AG20443 (cell line): ENCODE results near the gene CABLES1.
"Not testable (repeated sequence)": the region's sequence is repeated elsewhere in the genome, so short reads cannot be mapped to it uniquely, and the experiment has no call there.

ENCODE experiments used
- DNase-seq: peaks from one replicate; pipeline ENCODE4 v3.0.0; 2012; ENCODE audit warnings: low spot score, mixed read lengths

Gene CABLES1

DNA sequence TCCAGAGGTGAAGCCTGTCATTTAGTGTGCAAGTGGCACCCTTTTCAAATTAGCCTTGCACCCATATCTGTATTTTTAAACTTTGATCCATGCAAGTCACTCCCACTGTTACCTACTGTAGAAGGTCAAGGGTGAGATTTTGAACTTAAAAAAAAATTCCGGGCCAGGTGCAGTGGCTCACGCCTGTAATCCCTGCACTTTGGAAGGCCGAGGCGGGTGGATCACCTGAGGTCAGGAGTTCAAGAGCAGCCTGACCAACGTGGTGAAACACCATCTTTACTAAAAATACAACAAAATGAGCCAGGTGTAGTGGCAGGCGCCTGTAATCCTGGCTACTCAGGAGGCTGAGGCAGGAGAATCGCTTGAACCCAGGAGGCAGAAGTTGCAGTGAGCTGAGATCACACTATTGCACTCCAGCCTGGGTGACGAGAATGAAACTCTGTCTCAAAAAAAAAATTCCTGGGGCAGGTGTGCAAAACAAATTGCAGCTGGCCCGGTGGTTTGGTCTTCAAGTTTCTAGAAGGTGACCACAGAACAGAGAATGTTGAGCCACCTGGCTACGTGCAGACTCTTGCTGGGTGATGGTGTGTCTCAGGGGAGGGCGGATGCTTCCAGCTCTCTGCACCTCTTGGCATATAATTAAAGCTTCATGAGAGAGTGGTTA, 106.7 kb downstream of the CABLES1 start:
- DNase-seq: not testable (repeated sequence)

DNA sequence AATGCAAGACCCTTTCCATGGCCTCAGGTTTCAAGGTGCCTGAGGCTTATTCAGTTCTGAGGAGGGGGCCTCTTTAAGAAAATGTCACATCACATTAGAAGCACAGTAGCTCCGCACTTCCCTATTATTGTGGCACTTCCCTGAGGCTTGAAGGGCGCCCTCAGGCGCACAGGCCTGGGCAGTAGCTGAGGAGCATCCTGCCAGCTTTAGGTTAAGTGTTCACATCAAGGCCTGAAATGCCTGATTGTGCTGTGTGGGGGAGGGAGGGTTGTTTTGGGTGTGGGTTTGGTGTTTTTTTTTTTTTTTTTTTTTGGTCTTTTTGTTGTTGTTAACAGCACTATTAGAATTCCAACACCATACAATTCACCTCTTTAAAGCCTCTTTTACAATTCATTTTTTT, 107.9 kb downstream of the CABLES1 start:
- no peak for DNase-seq

DNA sequence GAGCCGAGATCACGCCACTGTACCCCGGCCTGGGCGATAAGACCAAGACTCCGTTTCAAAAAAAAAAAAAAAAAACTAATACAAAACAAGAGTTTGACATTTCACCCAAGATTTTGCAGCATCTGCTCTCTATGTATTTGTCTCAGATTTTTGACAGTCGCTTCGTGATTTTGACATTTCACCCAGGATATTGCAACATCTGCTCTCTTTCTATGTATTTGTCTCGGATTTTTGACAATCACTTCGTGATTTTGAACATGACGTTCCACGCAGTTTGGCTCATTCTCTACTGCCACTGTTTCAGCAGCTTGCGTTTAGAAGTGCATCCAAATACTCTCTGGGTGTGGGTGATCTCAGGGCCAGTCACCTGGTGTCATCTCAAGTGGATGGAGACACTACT, 108.5 kb downstream of the CABLES1 start:
- DNase-seq: no peak

DNA sequence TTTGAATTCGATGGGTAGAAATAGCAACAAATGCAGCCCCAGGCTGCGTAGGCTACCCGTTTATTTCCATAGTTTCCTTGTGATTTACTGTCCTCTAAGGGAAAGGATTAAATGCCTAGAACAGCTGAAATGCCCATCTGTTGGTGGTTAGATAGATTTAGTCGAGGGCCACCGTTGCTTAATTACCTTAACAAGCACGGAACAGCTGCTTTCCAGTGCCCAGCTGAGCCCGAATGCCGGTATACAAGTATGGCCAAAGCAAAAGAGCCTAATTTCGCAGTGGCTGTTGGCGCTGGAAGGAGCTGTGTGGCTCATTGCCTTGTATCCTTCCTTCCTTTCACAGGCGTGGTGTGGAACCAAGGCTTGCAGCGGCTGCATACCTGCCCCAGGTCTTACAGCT, 109.1 kb downstream of the CABLES1 start:
- no peak for DNase-seq

DNA sequence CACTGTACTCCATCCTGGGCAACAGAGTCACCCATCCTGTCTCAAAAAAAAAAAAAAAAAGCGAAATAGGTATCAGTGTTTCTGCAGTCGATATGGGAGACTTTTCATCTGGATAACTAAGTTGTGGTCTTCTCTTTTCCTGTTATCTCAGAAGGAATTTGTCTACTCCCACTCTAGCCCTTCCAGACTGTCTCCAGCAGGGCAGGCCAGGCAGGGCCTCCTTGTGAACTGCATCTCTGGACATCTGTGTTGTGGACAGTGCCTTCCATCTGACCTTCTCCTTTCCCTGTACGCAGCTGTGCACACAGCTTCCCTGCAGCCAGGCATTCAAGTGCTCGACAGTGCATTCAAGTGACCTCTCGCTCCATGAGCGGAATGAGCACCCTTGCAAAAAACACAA, 110.2 kb downstream of the CABLES1 start:
- no peak for DNase-seq

DNA sequence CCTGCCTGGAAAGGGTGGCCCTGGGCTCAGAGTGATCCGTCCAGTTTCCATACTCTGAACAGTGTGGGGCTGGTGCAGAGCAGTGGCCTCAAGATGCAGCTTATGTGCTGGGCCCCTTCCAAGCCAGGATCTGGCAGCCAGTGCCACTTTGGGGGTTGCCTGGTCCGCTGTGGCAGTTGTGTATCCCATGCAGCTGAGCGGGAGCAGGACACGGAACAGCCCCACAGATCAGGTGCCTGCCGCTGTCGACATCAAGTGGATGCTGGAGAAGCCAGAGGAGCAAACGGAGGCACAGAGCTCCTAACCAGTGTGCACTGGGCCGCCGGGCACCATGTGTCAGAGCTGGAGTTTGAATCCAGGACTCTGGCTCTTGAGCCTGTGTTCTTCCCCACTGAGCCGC, 112.0 kb downstream of the CABLES1 start:
- no peak for DNase-seq

DNA sequence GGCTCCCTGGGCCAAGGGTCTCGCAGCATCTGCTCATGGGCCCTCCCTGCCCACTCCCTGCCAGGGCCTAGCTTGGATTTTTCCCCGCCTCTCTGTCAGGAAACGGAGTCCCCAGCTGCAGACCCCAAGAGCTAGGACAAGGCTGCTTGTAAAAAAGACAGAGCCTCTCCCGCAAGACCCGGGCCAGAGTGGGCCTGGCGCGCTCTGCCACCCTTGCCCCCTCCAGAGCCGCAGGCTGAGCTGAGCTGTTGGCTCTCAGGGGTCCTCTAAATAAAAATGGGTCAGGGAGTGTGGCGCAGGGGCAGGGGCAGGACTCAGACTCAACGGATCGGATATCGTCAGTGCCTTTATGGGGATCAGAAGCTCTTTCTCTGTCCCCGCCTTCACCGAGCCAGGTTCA, 112.6 kb downstream of the CABLES1 start:
- DNase-seq: no peak

DNA sequence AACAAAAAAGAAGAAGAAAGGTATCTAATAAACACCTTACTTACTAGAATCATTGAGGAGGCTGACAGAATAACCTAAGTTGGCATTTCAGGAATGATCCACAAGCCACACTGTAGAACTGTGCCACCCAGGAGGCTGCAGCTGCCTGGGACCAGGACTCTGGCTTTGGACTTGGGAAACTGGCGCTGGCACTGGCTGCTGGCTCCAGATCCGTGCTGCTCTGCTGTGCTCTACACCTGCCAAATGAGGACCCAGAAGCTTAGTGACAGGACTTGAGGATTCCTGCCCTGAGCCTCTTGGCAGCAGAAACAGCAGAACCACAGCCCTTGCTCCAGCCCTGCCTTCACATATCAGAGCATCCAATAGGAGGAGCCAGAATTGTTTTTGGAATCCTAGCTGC, 113.5 kb downstream of the CABLES1 start:
- DNase-seq: no peak

DNA sequence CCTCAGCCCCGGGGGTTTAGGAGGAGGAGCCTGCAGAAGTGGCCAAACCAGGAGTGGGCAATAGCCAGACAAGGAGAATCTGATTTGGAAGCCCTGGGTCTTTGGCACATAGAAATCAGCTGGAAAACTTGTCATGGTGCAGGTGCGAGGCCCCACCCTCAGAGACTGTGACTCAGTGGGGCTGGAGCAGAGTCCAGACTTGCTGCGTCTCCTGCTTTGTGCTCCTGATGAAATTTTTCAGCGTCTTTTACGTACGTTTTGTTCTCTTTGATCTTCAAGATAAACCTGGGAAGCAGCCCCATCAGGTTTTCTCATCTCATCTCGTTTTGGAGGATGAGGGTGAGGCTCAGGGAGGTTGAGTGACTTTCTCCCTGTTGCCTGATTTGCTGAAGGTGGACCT, 114.1 kb downstream of the CABLES1 start:
- DNase-seq: no peak

DNA sequence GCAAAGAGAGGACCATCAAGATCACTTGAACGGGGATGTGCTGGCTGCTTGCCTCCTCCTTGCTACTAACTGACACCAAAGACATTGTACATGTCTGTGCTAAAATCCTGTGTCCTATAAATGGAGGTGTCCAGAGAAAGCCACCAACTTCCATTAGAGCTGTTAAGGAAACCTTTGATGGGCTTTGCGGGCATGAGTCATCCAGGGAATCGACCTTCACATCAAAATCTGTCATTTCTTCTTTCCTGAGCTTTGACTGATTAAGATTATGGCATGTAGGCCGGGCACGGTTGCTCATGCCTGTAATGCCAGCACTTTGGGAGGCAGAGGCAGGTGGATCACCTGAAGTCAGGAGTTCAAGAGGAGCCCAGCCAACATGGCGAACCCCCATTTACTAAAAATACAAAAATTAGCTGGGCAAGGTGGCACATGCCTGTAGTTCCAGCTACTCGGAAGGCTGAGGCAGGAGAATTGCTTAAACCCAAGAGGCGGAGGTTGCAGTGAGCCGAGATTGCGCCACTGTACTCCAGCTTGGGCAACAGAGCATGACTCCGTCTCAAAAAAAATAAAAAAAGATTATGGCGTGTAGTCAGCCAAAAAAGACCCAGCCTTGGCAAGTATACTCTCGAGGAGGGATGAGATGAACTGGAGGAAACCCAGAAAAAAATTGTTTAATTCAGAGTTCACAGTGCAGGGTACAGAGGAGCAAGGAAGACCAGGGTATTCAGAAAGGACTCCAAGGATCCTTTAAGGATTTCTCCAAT, 115.8 kb downstream of the CABLES1 start:
- no peak for DNase-seq

DNA sequence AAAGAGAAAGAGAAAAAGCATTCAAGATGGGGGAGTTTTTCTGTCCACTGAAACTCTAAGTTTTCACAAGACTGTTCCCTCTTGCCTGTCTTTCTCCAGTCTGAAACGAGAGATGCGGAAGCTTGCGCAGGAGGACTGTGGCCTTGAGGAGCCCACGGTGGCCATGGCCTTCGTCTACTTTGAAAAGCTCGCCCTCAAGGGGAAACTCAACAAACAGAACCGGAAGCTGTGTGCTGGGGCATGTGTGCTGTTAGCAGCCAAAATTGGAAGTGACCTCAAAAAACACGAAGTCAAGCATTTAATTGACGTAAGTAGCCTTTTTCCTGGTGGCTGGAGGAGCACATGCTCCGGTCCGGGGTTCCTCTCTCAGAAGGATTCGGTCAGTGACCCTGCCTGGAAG, 118.3 kb downstream of the CABLES1 start:
- DNase-seq: no peak

DNA sequence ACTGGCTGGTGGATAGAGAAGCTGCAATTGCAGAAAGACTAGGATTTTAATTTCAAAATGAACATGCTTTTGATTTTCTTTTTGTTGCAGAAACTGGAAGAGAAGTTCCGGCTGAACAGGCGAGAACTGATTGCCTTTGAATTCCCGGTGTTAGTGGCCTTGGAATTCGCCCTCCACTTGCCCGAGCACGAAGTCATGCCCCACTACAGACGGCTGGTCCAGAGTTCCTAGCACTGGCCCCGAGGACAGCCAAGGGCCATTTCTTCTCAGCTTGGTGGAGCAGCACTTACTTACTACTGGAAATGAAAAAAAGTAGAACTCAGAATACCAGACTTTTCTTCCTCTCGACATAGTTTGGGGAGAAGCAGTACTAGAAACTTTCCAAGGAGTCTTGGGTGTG, 121.9 kb downstream of the CABLES1 start:
- DNase-seq: no peak

DNA sequence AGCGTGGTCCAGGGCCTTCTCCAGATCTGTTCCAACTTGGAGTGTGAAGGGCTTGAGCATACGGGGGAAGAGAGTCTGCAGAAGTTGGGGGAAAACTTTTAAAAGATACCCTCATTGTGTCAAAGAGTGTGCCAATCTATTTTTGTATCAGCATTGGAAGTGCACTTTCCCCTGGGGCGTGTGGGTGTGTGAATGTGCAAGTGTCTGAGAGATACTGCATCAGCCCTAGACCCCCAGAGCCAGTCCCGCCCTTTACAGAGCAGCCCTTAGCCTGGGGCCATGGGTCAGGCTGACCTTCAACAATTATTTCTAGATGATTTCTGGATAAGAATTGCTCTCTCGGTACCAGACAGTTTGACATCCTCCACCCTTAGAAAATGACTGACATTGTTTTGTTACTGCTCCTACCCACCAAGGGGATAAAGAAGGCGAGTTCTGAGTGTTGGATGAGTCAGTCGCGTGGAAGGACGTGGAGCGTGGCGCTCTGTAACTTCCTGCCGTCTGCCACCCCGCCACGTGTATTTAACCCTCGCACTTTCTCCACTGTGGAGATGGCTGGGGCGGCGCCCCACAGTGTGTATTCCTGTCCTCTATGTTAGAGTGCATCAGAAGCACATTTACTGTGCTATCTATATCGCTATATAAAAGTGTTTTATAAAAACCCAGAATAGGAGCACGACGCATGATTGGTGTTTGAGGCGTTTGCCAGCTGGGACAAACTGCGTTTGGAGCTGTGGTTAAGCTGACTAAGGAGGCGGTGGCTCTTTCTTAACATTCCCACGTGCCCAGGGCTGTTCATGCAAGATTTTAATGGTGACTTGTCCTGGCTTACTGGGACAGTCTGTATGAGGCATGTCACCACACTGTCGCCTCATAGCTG, 122.6 kb downstream of the CABLES1 start:
- DNase-seq: peak; percentile 76

DNA sequence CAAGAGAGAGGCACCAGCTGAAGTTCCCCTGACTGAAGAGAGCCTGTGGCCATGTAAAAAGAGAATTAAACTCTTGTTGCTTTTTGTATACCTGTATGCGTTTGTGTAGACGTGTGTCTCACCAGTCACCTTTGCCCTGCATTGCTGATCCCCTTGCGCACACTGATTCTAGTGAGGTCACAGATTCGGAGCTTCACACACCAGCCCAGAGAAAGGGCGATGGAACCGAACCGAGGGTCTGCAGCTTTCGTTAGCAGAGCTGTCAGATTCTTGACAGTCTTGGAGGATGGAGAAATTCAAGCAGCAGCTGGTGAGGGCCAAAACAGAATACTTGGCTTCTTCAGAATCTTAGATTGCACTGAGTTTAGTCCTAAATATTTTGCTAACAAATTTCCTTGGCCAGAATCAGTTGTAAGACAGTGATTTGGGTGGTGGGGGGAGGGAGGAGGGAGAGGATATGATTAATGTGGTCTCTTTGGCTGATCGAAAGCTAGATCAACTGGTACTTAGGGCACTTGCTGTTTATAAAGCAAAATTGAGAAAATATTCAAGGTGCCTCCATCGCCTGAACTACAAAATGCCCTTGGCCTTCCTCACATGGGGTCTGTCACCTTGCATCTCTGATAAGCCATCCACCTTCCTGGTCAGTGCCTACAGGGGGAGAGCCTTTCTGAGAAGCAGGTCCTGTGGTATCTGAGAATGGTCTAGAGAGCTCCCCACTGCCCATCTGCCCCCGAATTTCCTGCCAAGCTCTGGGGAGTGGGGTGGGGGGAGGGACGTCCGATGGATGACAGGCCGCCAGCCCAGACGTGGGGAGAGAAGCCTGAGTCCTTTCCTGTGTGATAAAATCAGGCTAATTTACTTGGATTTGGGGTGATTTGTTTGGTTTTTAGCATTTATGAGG, 123.5 kb downstream of the CABLES1 start:
- no peak for DNase-seq

DNA sequence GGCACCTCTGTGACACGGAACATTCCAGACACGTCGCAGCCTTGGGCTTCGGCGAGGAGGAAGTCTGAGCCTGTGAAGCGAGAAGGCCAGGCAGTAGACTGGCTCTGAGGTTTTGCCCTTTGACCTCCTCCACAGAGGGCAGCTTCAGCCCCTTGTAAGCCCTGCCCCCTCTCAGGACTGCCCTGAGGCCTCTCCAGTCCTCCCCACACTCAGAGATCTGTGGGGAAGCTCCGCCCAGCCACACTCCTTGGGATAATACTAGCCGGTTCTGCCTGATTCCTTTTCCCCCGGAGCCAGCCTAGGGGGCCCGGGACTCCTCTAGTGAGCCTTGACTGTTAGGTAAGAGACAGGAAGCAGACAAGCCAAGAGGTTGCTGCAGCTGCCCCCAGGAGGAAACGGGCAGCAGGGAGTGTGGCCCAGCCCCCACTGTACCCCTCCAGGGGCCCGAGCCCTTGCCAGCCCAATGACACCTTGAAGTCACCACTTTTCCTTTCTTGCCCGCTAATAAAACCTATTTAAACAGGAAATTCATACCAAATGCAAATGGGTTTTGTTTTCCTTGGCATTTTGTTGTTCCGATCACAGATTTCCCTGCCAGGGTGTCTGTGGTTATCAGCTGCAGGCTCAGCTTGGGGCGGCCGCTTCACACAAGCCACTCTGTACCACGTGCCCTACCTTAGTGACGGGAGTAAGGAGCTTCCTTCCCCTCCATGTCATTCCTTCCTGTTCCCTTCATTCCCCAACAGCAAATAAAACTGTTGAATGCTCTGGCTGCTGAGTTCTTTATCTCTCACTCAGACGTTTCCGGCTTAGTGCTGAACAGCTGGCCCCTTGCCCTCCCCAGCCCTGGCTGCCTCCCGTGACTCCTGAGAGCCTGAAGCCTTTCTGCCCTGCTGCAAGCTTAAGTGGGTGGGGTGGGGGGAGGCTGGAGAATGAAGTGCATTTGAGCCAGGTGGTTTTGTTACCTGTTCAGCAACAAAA, 124.7 kb downstream of the CABLES1 start:
- peak; percentile 83 for DNase-seq

DNA sequence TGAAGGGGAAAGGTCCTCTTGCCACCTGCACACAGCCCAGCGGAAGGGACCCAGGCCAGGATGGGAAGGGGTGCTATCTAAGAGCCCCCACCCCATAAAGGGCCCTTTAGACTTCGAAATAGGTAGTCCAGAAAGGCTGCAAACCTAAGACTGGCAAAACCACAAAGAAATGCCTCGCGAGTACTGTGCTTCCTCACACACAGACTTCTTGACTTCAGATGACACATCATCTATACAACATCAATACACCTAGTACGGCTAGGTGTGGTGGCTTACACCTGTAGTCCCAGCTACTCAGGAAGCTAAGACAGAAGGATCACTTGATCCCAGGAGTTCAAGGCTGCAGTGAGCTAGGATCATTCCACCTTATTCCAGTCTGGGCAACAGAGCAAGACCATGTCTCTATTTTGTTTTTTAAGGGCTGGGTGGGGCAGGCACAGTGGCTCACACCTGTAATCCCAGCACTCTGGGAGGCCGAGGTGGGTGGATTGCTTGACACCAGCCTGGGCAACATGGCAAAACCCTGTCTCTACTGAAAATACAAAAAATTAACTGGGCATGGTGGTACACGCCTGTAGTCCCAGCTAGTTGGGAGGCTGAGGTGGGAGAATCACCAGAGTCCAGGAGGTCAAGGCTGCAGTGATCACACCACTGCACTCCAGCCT, 125.8 kb downstream of the CABLES1 start:
- no peak for DNase-seq

DNA sequence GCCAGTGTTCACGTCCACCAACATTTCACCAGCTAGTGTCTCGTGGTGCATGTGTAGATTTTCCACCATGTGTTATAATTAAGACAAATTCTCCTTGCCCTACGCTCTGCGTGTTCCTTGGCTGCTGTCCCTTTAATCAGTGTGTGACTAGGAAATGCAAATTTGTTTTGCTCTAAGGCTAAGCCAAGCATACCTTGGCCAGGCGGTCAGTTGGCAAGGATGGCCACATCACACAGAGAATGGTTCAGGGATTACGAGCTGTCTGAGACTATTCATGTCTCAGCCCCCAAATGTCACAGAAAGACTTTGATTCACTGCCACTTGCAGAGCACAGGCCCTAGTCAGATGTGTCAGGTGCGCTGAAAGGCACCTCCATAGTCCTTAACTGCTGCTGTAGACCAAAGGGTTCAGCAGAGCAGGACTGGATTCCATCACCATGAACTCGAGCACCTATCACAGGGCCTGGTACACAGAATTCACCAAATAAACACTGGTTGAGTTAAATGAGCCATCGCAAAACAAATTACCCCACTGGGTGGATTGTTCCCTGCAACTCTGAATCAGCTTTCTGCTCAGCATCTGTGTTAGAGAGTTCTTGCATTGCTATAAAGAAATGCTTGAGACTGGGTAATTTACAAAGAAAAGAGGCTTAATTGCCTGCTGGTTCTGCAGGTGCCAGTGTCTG, 128.4 kb downstream of the CABLES1 start:
- DNase-seq: no peak

DNA sequence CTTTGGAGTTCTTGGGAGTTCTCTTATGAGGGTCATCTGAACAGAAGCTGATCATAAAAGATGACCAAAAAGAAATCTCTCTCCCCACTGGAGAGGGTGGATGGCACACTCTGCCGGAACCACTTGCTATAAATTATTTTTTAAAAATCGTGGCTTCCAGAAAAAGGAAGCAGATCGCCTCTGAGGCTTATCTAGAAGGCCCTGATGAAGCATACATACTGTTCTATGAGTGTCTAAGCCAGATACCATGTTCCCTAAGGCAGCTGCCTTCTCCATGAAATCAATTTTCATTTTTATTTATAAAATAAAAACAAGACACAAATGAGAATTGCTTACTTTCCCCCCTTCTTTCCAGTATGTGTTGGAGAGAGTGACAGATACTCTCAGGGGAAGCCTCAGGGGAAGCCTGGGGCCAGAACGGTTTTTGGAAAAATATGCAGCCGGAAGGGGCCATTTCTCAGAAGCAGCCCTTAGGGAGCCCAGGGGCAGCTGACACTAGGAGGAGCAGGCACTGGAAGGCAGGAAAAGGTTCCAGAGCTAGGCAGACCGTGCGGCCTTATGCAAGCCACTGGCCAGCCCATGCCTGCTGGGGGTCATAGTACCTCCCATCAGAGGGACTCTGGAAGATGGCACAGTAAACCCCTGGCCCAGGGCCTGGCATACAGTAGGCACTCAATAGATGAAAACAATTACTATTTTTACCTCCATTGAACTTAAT, 130.6 kb downstream of the CABLES1 start:
- no peak for DNase-seq
